ENCODE measurements around the gene PKNOX2.

PKNOX2 gene

GRCh38 chr11:125378083-125378482, 213.5 kb downstream of the PKNOX2 start:
- H2AK5ac ChIP-seq (ENCODE audit: low read length), result no peak overlapping the region
- no peak overlapping the region for H3K4ac ChIP-seq (ENCODE audit: low read depth, low read length)
- H3K79me1 ChIP-seq (ENCODE audit: low read length), result no peaks in the 10 kb centered on the region

GRCh38 chr11:125378571-125378970, 214.0 kb downstream of the PKNOX2 start:
- H2AK5ac ChIP-seq (ENCODE audit: low read length), result no peak overlapping the region
- no peaks in the 10 kb centered on the region for H3K9me3 ChIP-seq (ENCODE audit: insufficient read depth, low read depth, low read length)
- no peak overlapping the region for H3K27ac ChIP-seq (ENCODE audit: low read depth, low read length)
- H2BK5ac ChIP-seq (ENCODE audit: low read depth, low read length, poor library complexity), result no peak overlapping the region
- no CpG with 5 or more reads among the region's 6 CpGs for WGBS (ENCODE audit: extremely low coverage, insufficient coverage, insufficient read length)
- no peak overlapping the region for H4K91ac ChIP-seq (ENCODE audit: low read depth, low read length)
- H3K4me1 ChIP-seq (ENCODE audit: control insufficient read depth in 1 of 2, insufficient read depth in 2 of 2, low read length in 2 of 2), result no peaks in the 10 kb centered on the region
- no peak overlapping the region for H3K4me2 ChIP-seq (ENCODE audit: low read length)
- H3K9ac ChIP-seq (ENCODE audit: low read length), result no peak overlapping the region
- no peak overlapping the region for H3K4ac ChIP-seq (ENCODE audit: low read depth, low read length)
- no peak for DNase-seq
- no peak overlapping the region for H4K12ac ChIP-seq (ENCODE audit: low read depth, low read length)
- no peak overlapping the region for H3K14ac ChIP-seq (ENCODE audit: low read length)
- no peak overlapping the region for H3K18ac ChIP-seq (ENCODE audit: low read length)
- no peaks in the 10 kb centered on the region for H3K79me2 ChIP-seq (ENCODE audit: control insufficient read depth, insufficient read depth, low read length, poor library complexity)
- H2BK12ac ChIP-seq (ENCODE audit: low read length), result no peak overlapping the region
- H3K36me3 ChIP-seq (ENCODE audit: control insufficient read depth in 1 of 2, insufficient read depth in 2 of 2, low read length in 2 of 2), result no peaks in the 10 kb centered on the region
- H2AFZ ChIP-seq (ENCODE audit: insufficient read depth, low read length, poor library complexity), result no peak overlapping the region
- no peak overlapping the region for H3K23ac ChIP-seq (ENCODE audit: low read length)
- H2BK120ac ChIP-seq (ENCODE audit: insufficient read depth, low read length, poor library complexity), result no peak overlapping the region
- no peaks in the 10 kb centered on the region for H3K27me3 ChIP-seq (ENCODE audit: insufficient read depth, low read length)
- H3K4me3 ChIP-seq (ENCODE audit: low read depth, low read length), result no peak overlapping the region
- H4K8ac ChIP-seq (ENCODE audit: low read depth, low read length), result no peak overlapping the region
- H3K79me1 ChIP-seq (ENCODE audit: low read length), result no peaks in the 10 kb centered on the region

More at GRCh38 chr11:125378083-125378482, 213.5 kb downstream of the PKNOX2 start:
- H3K36me3 ChIP-seq (ENCODE audit: control insufficient read depth in 1 of 2, insufficient read depth in 2 of 2, low read length in 2 of 2), result no peaks in the 10 kb centered on the region
- no peak overlapping the region for H4K91ac ChIP-seq (ENCODE audit: low read depth, low read length)
- no peak overlapping the region for H2BK120ac ChIP-seq (ENCODE audit: insufficient read depth, low read length, poor library complexity)
- no peak overlapping the region for H3K23ac ChIP-seq (ENCODE audit: low read length)
- H3K4me3 ChIP-seq (ENCODE audit: low read depth, low read length), result no peak overlapping the region
- no peak overlapping the region for H3K9ac ChIP-seq (ENCODE audit: low read length)
- H2BK5ac ChIP-seq (ENCODE audit: low read depth, low read length, poor library complexity), result no peak overlapping the region
- no peak overlapping the region for H3K27ac ChIP-seq (ENCODE audit: low read depth, low read length)
- H4K8ac ChIP-seq (ENCODE audit: low read depth, low read length), result no peak overlapping the region
- no peak overlapping the region for H2BK12ac ChIP-seq (ENCODE audit: low read length)
- H3K4me1 ChIP-seq (ENCODE audit: control insufficient read depth in 1 of 2, insufficient read depth in 2 of 2, low read length in 2 of 2), result no peaks in the 10 kb centered on the region
- H3K18ac ChIP-seq (ENCODE audit: low read length), result no peak overlapping the region
- DNase-seq, result no peak
- H3K27me3 ChIP-seq (ENCODE audit: insufficient read depth, low read length), result no peaks in the 10 kb centered on the region
- no peak overlapping the region for H4K12ac ChIP-seq (ENCODE audit: low read depth, low read length)
- H3K9me3 ChIP-seq (ENCODE audit: insufficient read depth, low read depth, low read length), result no peaks in the 10 kb centered on the region
- H3K4me2 ChIP-seq (ENCODE audit: low read length), result no peak overlapping the region
- H3K14ac ChIP-seq (ENCODE audit: low read length), result no peak overlapping the region
- H3K79me2 ChIP-seq (ENCODE audit: control insufficient read depth, insufficient read depth, low read length, poor library complexity), result no peaks in the 10 kb centered on the region
- no peak overlapping the region for H2AFZ ChIP-seq (ENCODE audit: insufficient read depth, low read length, poor library complexity)
- WGBS (ENCODE audit: extremely low coverage, insufficient coverage, insufficient read length), result no CpG with 5 or more reads among the region's 7 CpGs

GRCh38 chr11:125379565-125379964, 215.0 kb downstream of the PKNOX2 start:
- no CpG with 5 or more reads among the region's 5 CpGs for WGBS (ENCODE audit: extremely low coverage, insufficient coverage, insufficient read length)
- Histone ChIP-seq H2BK5ac (ENCODE audit: low read depth, low read length, poor library complexity) (no peak overlapping the region), H3K79me2 (ENCODE audit: control insufficient read depth, insufficient read depth, low read length, poor library complexity) (no peaks in the 10 kb centered on the region), H3K4me3 (ENCODE audit: low read depth, low read length) (no peak overlapping the region), H3K23ac (ENCODE audit: low read length) (no peak overlapping the region), H4K12ac (ENCODE audit: low read depth, low read length) (no peak overlapping the region), H2AK5ac (ENCODE audit: low read length) (no peak overlapping the region), H3K9me3 (ENCODE audit: insufficient read depth, low read depth, low read length) (no peaks in the 10 kb centered on the region), H3K9ac (ENCODE audit: low read length) (no peak overlapping the region), H3K79me1 (ENCODE audit: low read length) (no peaks in the 10 kb centered on the region), H3K4me1 (ENCODE audit: control insufficient read depth in 1 of 2, insufficient read depth in 2 of 2, low read length in 2 of 2) (no peaks in the 10 kb centered on the region), H2AFZ (ENCODE audit: insufficient read depth, low read length, poor library complexity) (no peak overlapping the region), H3K27ac (ENCODE audit: low read depth, low read length) (no peak overlapping the region), H3K18ac (ENCODE audit: low read length) (no peak overlapping the region), H4K8ac (ENCODE audit: low read depth, low read length) (no peak overlapping the region), H3K27me3 (ENCODE audit: insufficient read depth, low read length) (no peaks in the 10 kb centered on the region), H2BK120ac (ENCODE audit: insufficient read depth, low read length, poor library complexity) (no peak overlapping the region), H2BK12ac (ENCODE audit: low read length) (no peak overlapping the region), H3K4me2 (ENCODE audit: low read length) (no peak overlapping the region), H4K91ac (ENCODE audit: low read depth, low read length) (no peak overlapping the region), H3K4ac (ENCODE audit: low read depth, low read length) (no peak overlapping the region), H3K14ac (ENCODE audit: low read length) (no peak overlapping the region), H3K36me3 (ENCODE audit: control insufficient read depth in 1 of 2, insufficient read depth in 2 of 2, low read length in 2 of 2) (no peaks in the 10 kb centered on the region)
- no peak for DNase-seq

GRCh38 chr11:125379981-125380380, 215.4 kb downstream of the PKNOX2 start:
- H3K23ac ChIP-seq (ENCODE audit: low read length), result no peak overlapping the region

More at GRCh38 chr11:125379981-125380380, 215.4 kb downstream of the PKNOX2 start:
- no CpG with 5 or more reads among the region's 14 CpGs for WGBS (ENCODE audit: extremely low coverage, insufficient coverage, insufficient read length)
- DNase-seq, result no peak
- no peak overlapping the region for H2BK120ac ChIP-seq (ENCODE audit: insufficient read depth, low read length, poor library complexity)
- H3K18ac ChIP-seq (ENCODE audit: low read length), result no peak overlapping the region
- no peaks in the 10 kb centered on the region for H3K79me2 ChIP-seq (ENCODE audit: control insufficient read depth, insufficient read depth, low read length, poor library complexity)
- H3K27ac ChIP-seq (ENCODE audit: low read depth, low read length), result no peak overlapping the region
- no peaks in the 10 kb centered on the region for H3K9me3 ChIP-seq (ENCODE audit: insufficient read depth, low read depth, low read length)
- H3K9ac ChIP-seq (ENCODE audit: low read length), result no peak overlapping the region
- H2AK5ac ChIP-seq (ENCODE audit: low read length), result no peak overlapping the region
- no peaks in the 10 kb centered on the region for H3K4me1 ChIP-seq (ENCODE audit: control insufficient read depth in 1 of 2, insufficient read depth in 2 of 2, low read length in 2 of 2)
- H2BK5ac ChIP-seq (ENCODE audit: low read depth, low read length, poor library complexity), result no peak overlapping the region
- no peak overlapping the region for H4K12ac ChIP-seq (ENCODE audit: low read depth, low read length)
- no peaks in the 10 kb centered on the region for H3K27me3 ChIP-seq (ENCODE audit: insufficient read depth, low read length)
- H3K4me2 ChIP-seq (ENCODE audit: low read length), result no peak overlapping the region
- no peak overlapping the region for H3K4me3 ChIP-seq (ENCODE audit: low read depth, low read length)
- no peaks in the 10 kb centered on the region for H3K36me3 ChIP-seq (ENCODE audit: control insufficient read depth in 1 of 2, insufficient read depth in 2 of 2, low read length in 2 of 2)
- H4K8ac ChIP-seq (ENCODE audit: low read depth, low read length), result no peak overlapping the region
- H3K14ac ChIP-seq (ENCODE audit: low read length), result no peak overlapping the region
- H2BK12ac ChIP-seq (ENCODE audit: low read length), result no peak overlapping the region
- H4K91ac ChIP-seq (ENCODE audit: low read depth, low read length), result no peak overlapping the region
- H3K4ac ChIP-seq (ENCODE audit: low read depth, low read length), result no peak overlapping the region
- H3K79me1 ChIP-seq (ENCODE audit: low read length), result no peaks in the 10 kb centered on the region
- H2AFZ ChIP-seq (ENCODE audit: insufficient read depth, low read length, poor library complexity), result no peak overlapping the region
